Left renal pelvis (tissue), 4 donors: ENCODE measurements around the gene FRMD4B. TPM values are rescaled to one million over a fixed set of nuclear protein-coding genes. Genes with fewer than 3 reads are reported as not detected.

ENCODE experiments used
- DNase-seq, 4 donors: peaks; one replicate each; pipeline ENCODE4 v3.0.0-alpha.2; 2013; ENCODE audit warnings: low read depth in 4 of 4, low spot score in 3 of 4
- polyA plus RNA-seq, 4 donors: library from polyadenylated mRNA; unstranded; fragments of 120-200 nt; gene quantifications; one replicate each; pipeline ENCODE4 v1.2.1, GENCODE V29; 2013; ENCODE audit not compliant: insufficient read length in 4 of 4

FRMD4B gene
- polyA plus RNA-seq, 4 donors = 13.0 to 46.8 (median 43.3) TPM

DNA sequence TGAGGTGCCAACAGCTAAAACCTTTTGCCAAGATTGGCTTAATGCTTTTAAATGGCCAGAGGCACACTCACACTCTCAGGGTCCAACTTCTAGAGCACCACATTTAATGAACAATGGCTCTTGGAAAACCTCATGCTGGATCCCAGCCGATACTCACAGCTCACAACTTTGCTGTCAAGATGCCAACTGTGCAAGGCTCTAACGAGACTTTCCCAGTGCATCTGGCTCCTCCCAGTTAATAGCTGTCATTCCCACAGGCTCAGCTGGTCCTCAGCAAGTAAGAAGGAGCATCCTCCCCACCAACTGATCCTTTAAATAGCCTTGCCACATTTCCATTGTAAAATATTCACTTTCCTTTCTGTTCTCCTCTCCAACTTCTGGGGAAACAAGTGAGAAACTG lies 20.3 kb upstream of the FRMD4B start:
- DNase-seq = no peak

DNA sequence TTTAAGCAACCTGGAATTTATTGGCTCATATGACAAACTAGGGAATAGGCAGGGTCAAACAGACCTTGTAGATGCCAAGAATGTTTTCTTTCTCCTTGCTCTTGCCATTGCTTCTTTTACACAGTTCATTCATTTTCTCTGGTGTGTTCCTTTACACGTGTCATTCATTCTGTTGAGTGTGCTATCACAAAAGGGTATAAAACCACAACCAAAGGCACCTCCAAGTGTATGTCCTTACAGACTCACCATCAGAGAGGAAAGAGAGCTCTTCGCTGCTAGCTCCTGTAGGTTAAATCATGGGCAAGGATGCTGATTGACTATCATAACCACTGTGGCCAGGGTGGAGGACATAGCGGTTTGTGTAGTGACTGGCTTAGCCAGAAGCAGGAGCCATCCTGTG lies 19.2 kb upstream of the FRMD4B start:
- no peak for DNase-seq

DNA sequence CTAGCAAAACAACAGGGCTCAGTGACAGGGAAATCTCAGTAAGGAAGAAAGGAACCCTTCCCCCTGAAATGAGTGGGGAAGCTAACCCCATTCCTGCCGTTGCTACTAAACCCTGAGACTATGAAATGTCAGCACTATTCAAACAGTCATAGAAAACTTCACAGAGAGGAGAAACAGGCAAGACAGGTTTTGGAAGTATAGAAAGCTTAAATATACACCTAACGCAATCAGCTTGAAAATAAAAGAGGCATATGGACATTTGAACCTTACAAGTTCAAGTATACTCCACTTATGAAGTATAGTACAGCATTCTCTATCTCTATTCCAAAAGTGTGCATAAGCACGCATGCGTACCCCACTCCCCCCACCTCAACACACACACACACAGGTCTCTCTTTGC lies 17.6 kb upstream of the FRMD4B start:
- no peak for DNase-seq

DNA sequence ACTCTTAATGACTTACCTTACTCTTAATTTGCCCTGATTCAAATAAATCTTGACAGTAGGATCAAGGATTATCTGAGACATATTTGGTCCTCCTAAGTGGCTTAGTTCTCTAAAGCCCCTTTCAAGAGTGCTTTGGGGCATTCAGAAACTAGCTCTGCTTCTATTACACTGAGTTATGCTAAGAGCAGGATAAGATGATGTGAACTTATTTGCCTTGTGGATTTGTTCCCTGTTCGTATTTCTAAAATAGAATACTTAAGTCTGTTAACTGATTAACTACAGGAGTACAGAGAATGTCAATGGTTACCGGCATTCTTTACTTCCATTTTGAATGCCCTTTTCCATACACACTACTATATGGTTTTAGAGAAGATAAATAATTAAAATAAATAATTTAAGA lies 14.8 kb upstream of the FRMD4B start:
- DNase-seq = no peak

DNA sequence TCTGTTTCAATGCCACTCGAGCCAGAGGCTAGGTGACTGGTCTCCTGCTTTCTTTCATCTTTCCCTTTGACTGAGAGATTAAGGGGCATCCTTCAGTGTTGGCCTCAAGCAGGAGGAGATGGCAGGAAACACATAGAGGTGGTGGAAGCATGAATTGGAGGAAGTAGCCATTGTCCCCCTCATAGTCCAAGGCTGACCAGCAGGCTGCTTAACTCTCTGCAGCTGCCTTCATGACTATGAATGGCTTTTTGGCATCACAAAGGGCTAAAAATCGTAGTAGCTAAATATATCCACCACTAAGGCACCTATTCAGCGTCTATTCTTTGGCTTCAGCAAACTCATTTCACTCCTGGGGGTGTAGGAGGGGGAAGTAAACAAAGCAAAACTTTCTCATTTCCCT lies 7.0 kb upstream of the FRMD4B start:
- DNase-seq = no peak

DNA sequence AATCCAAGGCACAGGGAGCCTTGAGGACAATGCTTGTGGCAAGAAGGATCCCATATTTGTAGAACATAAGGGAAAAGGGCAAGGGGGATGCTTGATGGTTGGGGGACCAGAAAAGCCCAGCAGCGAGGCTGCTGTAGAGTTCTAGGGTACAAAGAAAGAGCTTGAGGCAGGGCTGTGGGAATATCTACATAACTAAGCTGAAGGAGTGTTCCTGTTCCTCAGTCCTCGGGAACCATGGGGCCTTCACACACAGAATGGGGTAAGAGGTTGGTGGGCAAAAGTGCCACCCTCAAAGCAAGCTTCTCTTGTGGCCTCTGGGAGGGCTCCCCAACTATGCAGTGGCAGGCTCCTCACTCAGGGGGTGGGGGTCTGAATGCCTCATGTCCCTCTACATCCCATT lies 6.5 kb upstream of the FRMD4B start:
- no peak for DNase-seq

DNA sequence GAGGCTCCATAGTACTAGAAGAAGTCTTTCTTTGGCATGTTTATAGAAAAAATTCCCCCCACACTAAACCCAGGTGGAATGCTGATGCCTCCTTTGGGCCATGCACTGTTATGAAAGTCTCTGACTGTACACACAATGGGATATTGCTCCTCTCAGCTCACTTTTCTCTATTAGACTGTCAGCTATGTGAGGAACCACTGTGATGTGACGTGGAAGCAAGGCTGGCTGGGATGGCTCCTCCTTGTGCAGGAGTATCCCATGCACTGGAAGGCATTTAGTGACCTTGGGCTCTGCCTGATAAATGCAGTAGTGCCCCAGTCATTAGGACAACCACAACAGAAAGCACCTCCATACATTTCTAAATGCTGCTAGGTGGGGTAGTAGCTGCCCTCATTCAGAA lies 5.7 kb upstream of the FRMD4B start:
- no peak for DNase-seq

DNA sequence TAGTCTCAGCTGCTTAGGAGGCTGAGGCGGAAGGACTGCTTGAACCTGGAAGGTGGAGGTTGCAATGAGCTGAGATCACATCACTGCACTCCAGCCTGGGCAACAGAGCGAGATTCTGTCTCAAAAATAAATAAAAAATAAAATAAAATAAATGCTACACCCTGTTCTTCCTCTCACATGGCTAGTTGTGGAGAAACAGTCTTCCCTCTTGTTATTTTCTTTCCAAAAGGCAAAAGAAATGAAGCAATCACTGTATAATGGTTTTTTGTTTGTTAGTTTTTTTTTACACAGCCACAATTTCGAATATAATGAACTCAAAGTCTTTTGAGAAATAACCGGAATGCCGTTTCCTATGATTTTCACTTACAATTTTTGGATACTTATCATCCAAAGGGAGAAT lies 4.9 kb upstream of the FRMD4B start:
- DNase-seq = no peak

DNA sequence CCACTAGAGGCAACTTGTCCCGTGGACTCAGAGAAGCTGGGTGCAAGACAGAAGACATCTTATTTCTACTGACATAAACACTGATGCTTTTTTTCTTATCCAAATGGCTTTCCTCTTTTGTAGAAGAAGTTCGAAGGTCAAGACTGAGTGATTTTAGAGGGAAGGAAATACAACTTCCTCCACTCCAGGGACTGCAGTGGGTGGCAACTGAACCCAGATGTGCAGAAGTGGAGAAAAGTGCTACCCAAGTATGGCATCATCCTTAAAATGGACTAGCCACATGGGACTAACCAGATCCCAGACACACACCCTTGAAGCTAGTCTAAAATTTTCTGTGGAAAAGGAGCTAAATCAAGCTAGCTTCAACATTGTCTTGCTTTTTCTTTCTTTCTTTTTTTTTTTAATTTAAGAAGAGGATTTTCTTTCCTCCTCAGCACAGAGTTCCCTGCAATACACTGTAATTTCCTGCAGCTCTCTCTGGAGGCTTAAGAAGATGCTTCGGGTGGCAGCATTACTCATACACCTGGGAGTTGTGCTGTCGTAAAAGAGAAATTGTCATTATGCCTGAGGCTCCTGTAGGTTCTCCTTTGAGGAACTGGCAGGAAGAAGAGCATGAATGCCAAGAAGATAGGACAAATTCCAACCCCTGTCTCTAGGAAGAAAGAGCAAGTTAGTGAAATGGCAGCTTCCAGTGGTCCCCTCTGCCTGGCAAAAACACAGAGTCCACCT lies 3.8 kb upstream of the FRMD4B start:
- no peak for DNase-seq

DNA sequence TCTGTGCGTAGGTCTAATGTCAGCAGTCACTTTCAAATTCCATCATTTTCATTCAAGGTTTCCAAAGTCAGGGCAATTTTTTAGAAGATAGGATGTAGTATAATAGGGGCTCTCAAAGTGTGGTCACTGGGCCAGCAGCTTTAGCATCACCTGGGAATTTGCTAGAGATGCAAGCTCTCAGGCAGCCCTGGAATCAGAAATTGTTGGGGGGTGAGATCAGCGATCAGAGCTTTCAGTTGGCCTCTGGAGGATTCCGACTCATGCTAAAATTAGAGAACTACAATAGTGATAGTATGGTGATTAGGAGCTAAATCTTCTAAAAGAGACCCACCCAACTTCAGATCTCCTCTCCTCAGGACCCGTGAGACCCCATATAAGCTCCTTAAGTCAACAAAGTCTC lies 2.4 kb upstream of the FRMD4B start:
- DNase-seq = no peak

DNA sequence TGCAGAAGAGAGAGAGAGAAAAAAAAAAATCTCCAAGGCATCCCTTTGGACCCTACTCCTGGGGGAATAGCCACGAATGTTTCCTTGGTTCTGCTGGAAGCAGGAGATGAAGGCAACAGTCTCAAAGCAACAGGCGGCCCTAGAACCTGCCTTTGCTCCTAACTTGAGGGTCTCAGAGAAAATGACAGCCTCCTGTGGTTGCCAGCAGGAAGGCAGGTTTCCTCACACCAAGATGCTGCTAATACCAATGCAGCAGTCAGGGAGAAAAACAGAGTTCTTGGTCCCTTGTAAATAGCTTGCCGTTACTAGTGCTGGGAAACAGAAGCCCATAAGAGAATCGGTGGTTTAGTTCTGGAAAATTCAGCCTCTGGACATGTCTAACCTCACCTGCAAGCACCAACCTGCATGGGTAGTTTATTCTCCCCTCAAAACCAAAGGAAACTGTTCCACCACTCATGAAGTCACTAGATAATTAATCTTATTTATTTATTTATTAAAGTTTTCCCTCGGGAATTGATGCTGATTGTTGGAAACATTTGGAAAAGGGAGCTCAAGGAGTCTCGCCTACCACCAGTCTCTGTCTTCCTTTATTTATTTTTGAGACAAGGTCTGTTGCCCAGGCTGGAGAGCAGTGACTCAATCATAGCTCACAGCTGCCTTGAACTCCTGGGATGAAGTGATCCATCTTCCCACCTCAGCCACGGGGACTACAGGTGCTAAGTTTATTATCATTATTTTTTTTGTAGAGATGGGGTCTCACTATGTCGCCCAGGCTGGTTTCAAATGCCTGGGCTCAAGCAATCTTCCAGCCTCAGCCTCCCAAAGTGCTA lies 883 bp upstream of the FRMD4B start:
- no peak for DNase-seq

DNA sequence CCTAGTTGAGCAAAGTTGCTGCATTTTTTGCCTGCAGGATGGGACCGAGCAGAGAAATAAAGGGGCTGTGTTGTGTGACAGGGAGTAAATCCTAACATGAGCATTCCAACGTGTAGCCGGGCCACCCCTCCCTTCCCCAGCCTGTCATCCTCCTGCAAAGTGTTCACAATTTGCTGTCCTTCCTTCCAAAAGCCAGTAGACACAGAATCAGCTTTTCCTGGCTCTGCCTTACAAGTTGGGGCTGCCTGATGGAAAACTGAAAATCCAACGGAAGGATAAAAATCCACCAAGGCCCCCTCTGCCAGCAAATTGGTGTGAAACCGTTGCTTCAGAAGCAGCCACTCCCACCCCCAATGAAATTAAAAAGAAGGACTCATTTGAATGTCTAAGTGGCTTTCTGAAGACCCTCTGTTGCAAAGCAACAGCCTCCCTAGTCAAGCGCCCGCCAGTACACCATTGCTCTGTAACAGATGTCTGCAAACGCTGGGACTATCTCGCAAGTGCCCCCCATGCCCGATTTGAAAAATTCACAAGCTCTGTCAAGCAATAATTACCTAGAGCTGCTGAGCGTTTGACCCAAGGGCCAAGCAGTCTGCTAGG lies 665 bp downstream of the FRMD4B start:
- DNase-seq = no peak

DNA sequence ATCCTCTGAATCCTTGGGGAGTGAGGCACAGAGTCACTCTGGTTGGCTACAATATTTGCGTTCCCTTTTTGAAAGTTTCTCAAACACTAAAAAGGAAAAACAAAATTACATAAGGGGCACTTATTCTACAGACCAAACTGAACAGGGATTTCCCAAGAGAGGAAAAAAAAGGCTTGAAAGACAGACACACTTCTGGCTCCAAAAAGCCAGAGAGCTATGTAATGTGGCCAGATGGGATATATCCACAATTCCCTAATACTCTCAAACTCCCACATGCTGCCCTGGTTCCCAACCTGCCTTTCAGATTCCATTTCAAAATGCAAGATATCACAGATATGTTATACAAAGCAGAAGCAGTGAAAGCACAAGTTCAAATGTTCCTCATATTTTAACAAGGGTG lies 1.6 kb downstream of the FRMD4B start:
- no peak for DNase-seq

DNA sequence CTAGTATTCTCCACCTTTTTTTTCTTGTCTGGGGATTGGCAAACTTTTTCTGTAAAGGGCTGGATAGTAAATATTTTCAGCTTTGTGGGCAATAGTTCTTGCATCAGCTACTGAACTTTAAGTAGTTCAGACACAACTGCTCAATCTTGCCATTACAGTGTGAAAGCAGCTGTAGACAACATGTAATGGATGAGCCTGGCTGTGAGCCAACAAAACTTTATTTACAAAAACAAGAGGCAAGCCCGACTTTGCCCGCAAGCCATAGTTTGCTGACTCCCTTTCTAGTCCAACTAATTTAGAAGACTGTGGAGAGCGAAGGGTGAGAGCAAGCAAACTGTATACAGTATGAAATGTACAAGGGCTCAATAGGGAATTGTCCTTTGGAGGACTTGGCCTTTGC lies 6.2 kb downstream of the FRMD4B start:
- no peak for DNase-seq

DNA sequence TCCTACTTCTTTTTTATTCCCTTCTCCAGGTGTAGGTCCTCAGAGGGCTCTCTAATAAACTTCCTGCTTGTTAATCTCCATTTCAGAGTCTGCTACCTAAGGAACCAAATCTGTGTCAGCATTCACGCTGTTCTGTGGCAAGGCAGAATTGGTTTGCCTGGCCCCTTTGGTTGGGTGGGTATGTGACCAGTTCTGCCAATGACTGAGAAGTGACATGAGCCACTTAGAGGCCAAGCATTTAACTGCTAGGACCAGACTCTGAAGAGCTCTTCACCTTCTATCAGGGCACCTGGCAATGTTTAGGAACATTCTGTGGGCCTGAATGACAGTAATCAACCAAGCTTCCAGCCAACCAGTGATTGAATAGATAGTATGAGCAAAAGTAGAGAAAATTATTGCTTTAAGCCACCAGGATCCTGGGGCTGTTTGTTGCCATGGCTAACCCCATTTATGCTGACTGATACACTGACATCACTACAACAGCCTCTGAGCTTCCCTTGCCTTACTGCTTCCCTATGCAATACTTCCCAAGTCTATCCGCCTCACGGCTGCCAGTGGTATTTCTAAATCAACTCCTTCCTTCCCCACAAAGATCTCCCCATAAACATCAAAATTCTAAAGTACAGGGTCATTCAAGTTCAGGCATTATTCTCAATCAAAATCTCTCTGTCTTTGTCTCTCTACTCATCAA lies 7.6 kb downstream of the FRMD4B start:
- no peak for DNase-seq

DNA sequence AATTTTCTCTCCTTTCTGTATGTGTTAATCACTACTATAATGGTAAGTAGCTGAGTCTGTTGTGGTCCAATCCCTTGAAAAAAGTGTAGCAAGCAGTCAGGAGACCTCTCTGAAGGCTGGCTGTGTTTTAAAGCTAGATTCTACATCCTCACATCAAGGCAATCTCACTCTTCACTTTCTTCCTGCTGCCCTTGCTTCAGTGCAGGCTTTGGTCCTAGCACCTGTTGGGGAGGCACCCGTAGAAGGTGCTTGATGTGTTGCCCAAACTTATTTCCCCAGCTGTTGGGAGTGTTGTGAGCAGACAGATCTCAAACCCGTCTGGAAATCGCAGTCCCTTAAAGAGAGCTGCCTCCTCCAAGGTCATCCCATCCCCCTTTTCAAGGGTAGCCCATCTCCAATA lies 8.6 kb downstream of the FRMD4B start:
- DNase-seq = no peak

DNA sequence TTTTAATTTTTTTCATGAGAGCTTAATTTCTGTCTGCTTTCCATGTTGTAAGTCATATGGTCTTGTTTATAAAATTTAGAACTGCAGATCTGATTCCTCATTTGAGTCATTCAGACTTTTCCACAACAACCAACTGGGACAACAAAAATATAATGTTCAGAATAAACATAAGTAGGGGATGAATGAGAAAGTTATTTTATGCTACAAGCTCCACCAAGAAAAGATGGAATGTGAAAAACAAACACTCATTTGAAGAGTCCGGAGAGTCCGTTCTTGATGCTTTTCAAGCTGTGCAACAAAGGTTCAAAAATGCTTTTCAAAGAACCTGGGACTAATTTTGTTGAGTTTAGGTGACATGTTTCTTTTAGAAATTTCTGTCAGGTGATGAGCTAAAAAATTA lies 9.2 kb downstream of the FRMD4B start:
- DNase-seq = no peak

DNA sequence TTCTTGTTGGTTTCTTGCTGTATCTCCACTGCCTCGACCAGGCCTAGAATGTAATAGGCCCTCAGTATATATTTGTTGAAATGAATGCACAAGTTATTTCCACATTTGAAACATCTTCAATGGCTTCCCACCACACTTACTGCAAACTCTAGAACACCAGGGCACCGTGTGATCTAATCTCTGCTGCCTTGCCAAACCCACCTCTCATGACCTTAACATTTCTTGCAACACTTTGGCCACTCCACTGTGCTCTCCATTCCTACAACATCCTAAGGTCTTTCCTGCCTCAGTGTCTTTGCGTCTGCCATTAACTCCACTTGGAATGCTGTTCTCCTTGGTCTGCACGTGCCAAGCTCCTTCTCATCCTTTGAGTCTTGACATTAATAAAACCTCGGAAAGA lies 14.1 kb downstream of the FRMD4B start:
- no peak for DNase-seq

DNA sequence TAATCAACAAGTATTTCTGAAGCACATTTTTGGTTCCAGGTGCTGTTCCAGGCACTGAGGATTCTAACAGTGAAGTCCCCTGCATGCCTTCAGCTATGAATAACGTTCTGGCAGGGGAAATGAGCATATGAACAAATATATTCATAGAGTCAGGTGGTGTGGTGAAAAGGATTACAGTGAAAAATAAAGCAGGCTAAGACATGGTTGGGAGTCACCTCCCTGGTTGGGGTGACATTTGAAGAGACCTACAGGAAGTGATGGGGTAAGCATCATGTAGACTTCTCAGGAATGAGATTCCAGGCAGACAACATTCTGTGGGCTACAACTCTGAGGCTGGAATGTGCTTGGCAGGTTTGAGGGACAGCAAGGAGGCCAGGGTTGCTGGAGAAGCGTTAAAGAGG lies 15.0 kb downstream of the FRMD4B start:
- no peak for DNase-seq

DNA sequence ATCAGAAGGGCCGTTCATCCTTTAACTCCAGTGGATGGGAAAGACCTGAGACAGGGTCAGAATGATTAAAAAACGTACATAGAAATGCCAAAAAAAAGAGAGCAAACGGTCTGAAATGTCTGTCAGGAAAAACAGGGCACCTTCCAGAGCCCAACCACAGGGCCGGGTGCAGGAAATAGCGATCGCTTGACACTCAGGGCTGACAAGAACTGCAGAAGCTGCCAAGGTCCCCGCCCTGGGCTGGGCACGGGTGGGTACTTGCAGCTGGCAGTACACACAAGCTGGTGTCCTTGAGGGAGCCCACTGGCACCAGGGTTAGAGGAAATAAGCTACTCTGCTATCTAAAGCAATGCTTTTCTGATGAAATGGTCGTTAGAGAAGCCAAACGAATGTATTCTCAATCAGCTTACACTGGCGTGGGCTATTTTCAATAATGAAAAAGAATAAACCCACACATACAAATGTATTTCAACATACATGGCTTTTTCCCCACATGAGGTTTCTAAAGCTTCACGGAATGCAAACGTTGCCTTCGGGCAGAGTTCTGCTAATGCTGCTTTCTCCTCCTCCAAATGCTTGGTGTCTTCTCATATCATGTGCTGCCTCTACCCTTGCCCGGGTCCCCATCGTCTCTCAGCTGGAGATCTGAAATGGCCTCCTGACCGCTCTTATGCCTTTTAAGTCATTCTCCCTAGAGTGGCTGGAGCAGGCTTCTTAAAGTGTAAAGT lies 15.6 kb downstream of the FRMD4B start:
- DNase-seq = no peak
